ENCODE measurements around the gene MYL6B.
A peak's percentile ranks its signal among the peaks of the same experiment; 100 is the strongest.
"Not testable (repeated sequence)": the region's sequence is repeated elsewhere in the genome, so short reads cannot be mapped to it uniquely, and the experiment has no call there.

MYL6B gene

GRCh38 chr12:56155256-56155845 lies 3.0 kb downstream of the MYL6B start:
- no peak for ATAC-seq
- Mint-ChIP-seq H3K27ac (peak overlapping the region; percentile 97), H3K4me1 (peaks cover 68% of the 10 kb centered on the region), H3K27me3 (no peaks in the 10 kb centered on the region), H3K4me3 (no peak overlapping the region), H3K9me3 (no peaks in the 10 kb centered on the region), H3K36me3 (peaks cover 34% of the 10 kb centered on the region)

GRCh38 chr12:56156464-56157200 lies 4.2 kb downstream of the MYL6B start:
- not testable (repeated sequence) for H3K9me3 Mint-ChIP-seq, H3K27me3 Mint-ChIP-seq, ATAC-seq
- H3K4me3 Mint-ChIP-seq = peak overlapping the region; percentile 95
- H3K4me1 Mint-ChIP-seq = peaks cover 68% of the 10 kb centered on the region
- H3K36me3 Mint-ChIP-seq = peaks cover 45% of the 10 kb centered on the region
- peak overlapping the region; percentile 93 for H3K27ac Mint-ChIP-seq

- Mint-ChIP-seq H3K4me1 (peaks cover 67% of the 10 kb centered on the region), H3K4me3 (peak overlapping the region; percentile 95), H3K9me3 (no peaks in the 10 kb centered on the region), H3K27ac (peak overlapping the region; percentile 93), H3K36me3 (peaks cover 51% of the 10 kb centered on the region), H3K27me3 (no peaks in the 10 kb centered on the region)
- ATAC-seq = peak; percentile 77
Measured at GRCh38 chr12:56157201-56158028, 5.0 kb downstream of the MYL6B start.

- Mint-ChIP-seq H3K36me3 (peaks cover 58% of the 10 kb centered on the region), H3K4me1 (peaks cover 64% of the 10 kb centered on the region), H3K27me3 (no peaks in the 10 kb centered on the region), H3K9me3 (no peaks in the 10 kb centered on the region), H3K27ac (peak within 1 kb of the TSS; percentile 93), H3K4me3 (peak within 1 kb of the TSS; percentile 95)
- ATAC-seq = peak; percentile 95
Measured at GRCh38 chr12:56158029-56158925, 5.9 kb downstream of the MYL6B start, which contains the start of gene MYL6. MYL6 (plus strand) TSS chr12:56158359; CDS start chr12:56158402, 43 bp downstream.

GRCh38 chr12:56158926-56159461 lies 6.6 kb downstream of the MYL6B start:
- no peak for ATAC-seq
- Mint-ChIP-seq H3K27me3 (no peaks in the 10 kb centered on the region), H3K27ac (peak overlapping the region; percentile 93), H3K4me1 (peaks cover 57% of the 10 kb centered on the region), H3K36me3 (peaks cover 65% of the 10 kb centered on the region), H3K4me3 (peak overlapping the region; percentile 95), H3K9me3 (no peaks in the 10 kb centered on the region)

- peaks cover 72% of the 10 kb centered on the region for H3K36me3 Mint-ChIP-seq
- H3K9me3 Mint-ChIP-seq = no peaks in the 10 kb centered on the region
- H3K27me3 Mint-ChIP-seq = no peaks in the 10 kb centered on the region
- peak overlapping the region; percentile 95 for H3K4me3 Mint-ChIP-seq
- H3K27ac Mint-ChIP-seq = peak overlapping the region; percentile 93
- ATAC-seq = no peak
- peaks cover 56% of the 10 kb centered on the region for H3K4me1 Mint-ChIP-seq
Measured at GRCh38 chr12:56159482-56160192, 7.2 kb downstream of the MYL6B start.

GRCh38 chr12:56160193-56160763 lies 7.9 kb downstream of the MYL6B start:
- ATAC-seq = no peak
- Mint-ChIP-seq H3K36me3 (peaks cover 68% of the 10 kb centered on the region), H3K27ac (peak overlapping the region; percentile 93), H3K27me3 (no peaks in the 10 kb centered on the region), H3K4me3 (peak overlapping the region; percentile 95), H3K9me3 (no peaks in the 10 kb centered on the region), H3K4me1 (peaks cover 50% of the 10 kb centered on the region)

- Mint-ChIP-seq H3K36me3 (peaks cover 71% of the 10 kb centered on the region), H3K27ac (peak overlapping the region; percentile 93), H3K4me1 (peaks cover 44% of the 10 kb centered on the region), H3K9me3 (no peaks in the 10 kb centered on the region), H3K27me3 (no peaks in the 10 kb centered on the region), H3K4me3 (peak overlapping the region; percentile 95)
- no peak for ATAC-seq
Measured at GRCh38 chr12:56160894-56161689, 8.7 kb downstream of the MYL6B start.

- H3K27me3 Mint-ChIP-seq = no peaks in the 10 kb centered on the region
- peaks cover 71% of the 10 kb centered on the region for H3K36me3 Mint-ChIP-seq
- no peak for ATAC-seq
- H3K4me3 Mint-ChIP-seq = peak overlapping the region; percentile 59
- no peaks in the 10 kb centered on the region for H3K9me3 Mint-ChIP-seq
- H3K4me1 Mint-ChIP-seq = peaks cover 44% of the 10 kb centered on the region
- H3K27ac Mint-ChIP-seq = peak overlapping the region; percentile 46
Measured at GRCh38 chr12:56161690-56162351, 9.4 kb downstream of the MYL6B start.

- Mint-ChIP-seq H3K4me1 (peaks cover 38% of the 10 kb centered on the region), H3K36me3 (peaks cover 76% of the 10 kb centered on the region), H3K27me3 (no peaks in the 10 kb centered on the region), H3K4me3 (no peak overlapping the region), H3K27ac (peak overlapping the region; percentile 46), H3K9me3 (no peaks in the 10 kb centered on the region)
- ATAC-seq = no peak
Measured at GRCh38 chr12:56162468-56163290, 10.3 kb downstream of the MYL6B start.

- H3K36me3 Mint-ChIP-seq = peaks cover 75% of the 10 kb centered on the region
- no peak overlapping the region for H3K4me3 Mint-ChIP-seq
- no peaks in the 10 kb centered on the region for H3K27me3 Mint-ChIP-seq
- peaks cover 38% of the 10 kb centered on the region for H3K4me1 Mint-ChIP-seq
- no peak for ATAC-seq
- H3K27ac Mint-ChIP-seq = peak overlapping the region; percentile 46
- no peaks in the 10 kb centered on the region for H3K9me3 Mint-ChIP-seq
Measured at GRCh38 chr12:56163533-56164344, 11.4 kb downstream of the MYL6B start.
